ENCODE data around the gene TMIGD1.

GRCh38 chr17:30381340-30381659, 47.4 kb upstream of the TMIGD1 start:
- TF ChIP-seq STAT1 (IDR thresholded peaks at IDR 0.05; ENCODE audit: unreplicated experiment) (no peak), CTCF (conservative IDR thresholded peaks at IDR 0.05; ENCODE audit: low read depth in 2 of 2) (no peak), REST (IDR thresholded peaks at IDR 0.05; ENCODE audit: unreplicated experiment) (no peak), NANOG (IDR thresholded peaks at IDR 0.05; ENCODE audit: borderline replicate concordance) (no peak), EZH2 (IDR thresholded peaks at IDR 0.05; ENCODE audit: low read depth, unreplicated experiment) (no peak), ZNF114 (CRISPR knock-in tag; IDR thresholded peaks at IDR 0.05) (no peak), CREB1 (CRISPR knock-in tag; IDR thresholded peaks at IDR 0.05; ENCODE audit: low read depth) (no peak), EZH2phosphoT487 (IDR thresholded peaks at IDR 0.05; ENCODE audit: unreplicated experiment) (no peak)

All from GM23338 (cell line).